HG02571 (cell line): ENCODE results near the gene TGFBR1.

Experiments used
- ATAC-seq: cut with Tn5 transposase; IDR thresholded peaks from one replicate; pipeline ENCODE4 v1.9.1; 2021; ENCODE audit warnings: mild to moderate bottlenecking, moderate library complexity; ENCODE audit not compliant: unreplicated experiment

The TGFBR1 gene

GRCh38 chr9:99104459-99105151, at the start of gene TGFBR1:
Gene TGFBR1, plus strand, starts transcription at chr9:99105113. Its CDS starts 93 bp downstream, at chr9:99105206.
- ATAC-seq: peak; percentile 90

GRCh38 chr9:99055384-99055783, 49.5 kb upstream of the TGFBR1 start:
- ATAC-seq: no peak

GRCh38 chr9:99056186-99056585, 48.7 kb upstream of the TGFBR1 start:
- ATAC-seq: no peak

- no peak for ATAC-seq
Observed at GRCh38 chr9:99056886-99057664, 47.8 kb upstream of the TGFBR1 start.

- ATAC-seq: peak; percentile 70
Observed at GRCh38 chr9:99057665-99058625, 47.0 kb upstream of the TGFBR1 start.

GRCh38 chr9:99058964-99059921, 45.7 kb upstream of the TGFBR1 start:
- ATAC-seq: peak; percentile 65

- ATAC-seq: no peak
Observed at GRCh38 chr9:99060621-99061020, 44.3 kb upstream of the TGFBR1 start.

- no peak for ATAC-seq
Observed at GRCh38 chr9:99062549-99062948, 42.4 kb upstream of the TGFBR1 start.

- no peak for ATAC-seq
Observed at GRCh38 chr9:99063522-99063921, 41.4 kb upstream of the TGFBR1 start.

GRCh38 chr9:99066571-99066970, 38.3 kb upstream of the TGFBR1 start:
- ATAC-seq: no peak

GRCh38 chr9:99069075-99069474, 35.8 kb upstream of the TGFBR1 start:
- no peak for ATAC-seq

GRCh38 chr9:99069546-99069945, 35.4 kb upstream of the TGFBR1 start:
- ATAC-seq: no peak

GRCh38 chr9:99070681-99071080, 34.2 kb upstream of the TGFBR1 start:
- ATAC-seq: no peak

- ATAC-seq: no peak
Observed at GRCh38 chr9:99071313-99072039, 33.4 kb upstream of the TGFBR1 start.

GRCh38 chr9:99072040-99072394, 32.9 kb upstream of the TGFBR1 start:
- no peak for ATAC-seq

- no peak for ATAC-seq
Observed at GRCh38 chr9:99073347-99073746, 31.6 kb upstream of the TGFBR1 start.

- no peak for ATAC-seq
Observed at GRCh38 chr9:99073985-99074901, 30.7 kb upstream of the TGFBR1 start.

GRCh38 chr9:99074902-99075245, 30.0 kb upstream of the TGFBR1 start:
- no peak for ATAC-seq
